GM12878 (cell line): ENCODE measurements around the gene AMPD3. TPM values are rescaled to one million over a fixed set of nuclear protein-coding genes. Genes with fewer than 3 reads are reported as not detected.

Experiments used
- BMI1 ChIP-seq: fragments of 450-650 bp; IDR thresholded peaks from 2 replicates; pipeline ENCODE4 v1.6.1; 2016; ENCODE audit warnings: mild to moderate bottlenecking, moderate library complexity, borderline replicate concordance
- CBX5 ChIP-seq: sonication (generic); IDR thresholded peaks from 2 replicates; pipeline ENCODE4 v1.6.1; 2016; ENCODE audit warnings: low read depth, moderate library complexity, mild to moderate bottlenecking, inconsistent platforms
- CREB1 ChIP-seq: IDR thresholded peaks from 2 replicates; pipeline ENCODE4 v1.6.1; 2012; ENCODE audit warnings: low read depth, mild to moderate bottlenecking, inconsistent platforms
- HDGF ChIP-seq: fragments of 450-650 bp; IDR thresholded peaks from 2 replicates; pipeline ENCODE4 v1.6.1; 2016; ENCODE audit warnings: antibody characterized with exemption
- IRF4 ChIP-seq: IDR thresholded peaks from 2 replicates; pipeline ENCODE4 v1.6.1; 2011; ENCODE audit warnings: low read depth, low read length
- NFYA ChIP-seq: IDR thresholded peaks from 2 replicates; pipeline ENCODE4 v1.6.1; 2011; ENCODE audit warnings: low read depth, mild to moderate bottlenecking, low read length, improper control_type of control experiment, borderline replicate concordance
- POLR2AphosphoS5 ChIP-seq: IDR thresholded peaks from 2 replicates; pipeline ENCODE4 v1.6.1; 2011; ENCODE audit warnings: mild to moderate bottlenecking, low read length, inconsistent platforms
- RAD21 ChIP-seq: IDR thresholded peaks from 2 replicates; pipeline ENCODE4 v1.6.1; 2011; ENCODE audit warnings: mild to moderate bottlenecking, low read depth, low read length, moderate library complexity; ENCODE audit not compliant: insufficient read depth
- RBBP5 ChIP-seq: fragments of 200-600 bp; sonication (generic); conservative IDR thresholded peaks from 2 replicates; pipeline ENCODE4 v1.6.1; 2016
- SPI1 ChIP-seq: IDR thresholded peaks from 2 replicates; pipeline ENCODE4 v1.6.1; 2011; ENCODE audit warnings: low read depth, mild to moderate bottlenecking, low read length, moderate library complexity, borderline replicate concordance; ENCODE audit not compliant: insufficient read depth
- TBL1XR1 ChIP-seq: IDR thresholded peaks from 2 replicates; pipeline ENCODE4 v1.6.1; 2012; ENCODE audit warnings: low read depth, low read length, improper control_type of control experiment
- ZNF622 ChIP-seq: fragments of 450-650 bp; IDR thresholded peaks from 2 replicates; pipeline ENCODE4 v1.6.1; 2017; ENCODE audit warnings: mild to moderate bottlenecking, inconsistent platforms
- polyA plus RNA-seq, 11 experiments: library from polyadenylated mRNA; depleted of rRNA in 4 of 11; unstranded in 6 of 11; stranded (reverse) in 5 of 11; fragments of >200 nt; fragmentation: Nextera tagmentation in 4 of 11; fragmentation: Illumina TruSeq in 1 of 11; extraction: Ambion mirVana in 4 of 11; extraction: Trizol in 1 of 11; gene quantifications; 1 replicate in 1 of 11; 2 replicates in 10 of 11; pipeline versions ENCODE4 v1.2.1 to v1.2.3, GENCODE V29; 2011 to 2016; ENCODE audit warnings: inconsistent platforms in 2 of 11, missing spikeins in 2 of 11, low read depth in 1 of 11
- total RNA-seq, 4 experiments: library from RNA; depleted of rRNA in 3 of 4; stranded (reverse); fragments of >200 nt in 3 of 4; fragmentation: Illumina TruSeq in 1 of 4; extraction: Trizol in 1 of 4; gene quantifications; 2 replicates each; pipeline versions ENCODE4 v1.2.1 to v1.2.3, GENCODE V29; 2013 to 2021
- TF ChIP-seq, protein P1 (sequence below): fragments of 450-650 bp; formaldehyde crosslinking; IDR thresholded peaks from 2 replicates; pipeline ENCODE4 v1.4.0; 2022; ENCODE audit warnings: mild to moderate bottlenecking, moderate library complexity

AMPD3 gene
- total and polyA plus RNA-seq, 10 of the 15 experiments (the other 5 are each of a cell fraction or from before 2014, with no cell fraction given), result 5.6 to 28.6 (median 15.9) TPM

- TF ChIP-seq POLR2AphosphoS5 (peak; percentile 45; the same call in 1 of the 2 replicates), RBBP5 (no peak), CREB1 (no peak), CBX5 (0 out of 2 replicates have a peak, but pooled peaks have one; percentile 30), HDGF (no peak), BMI1 (no peak), IRF4 (peak; percentile 83; the same call in 1 of the 2 replicates), TBL1XR1 (peak; percentile 64; the same call in 1 of the 2 replicates), SPI1 (no peak), ZNF622 (no peak), RAD21 (no peak), NFYA (no peak)
- TF ChIP-seq, protein P1, sequence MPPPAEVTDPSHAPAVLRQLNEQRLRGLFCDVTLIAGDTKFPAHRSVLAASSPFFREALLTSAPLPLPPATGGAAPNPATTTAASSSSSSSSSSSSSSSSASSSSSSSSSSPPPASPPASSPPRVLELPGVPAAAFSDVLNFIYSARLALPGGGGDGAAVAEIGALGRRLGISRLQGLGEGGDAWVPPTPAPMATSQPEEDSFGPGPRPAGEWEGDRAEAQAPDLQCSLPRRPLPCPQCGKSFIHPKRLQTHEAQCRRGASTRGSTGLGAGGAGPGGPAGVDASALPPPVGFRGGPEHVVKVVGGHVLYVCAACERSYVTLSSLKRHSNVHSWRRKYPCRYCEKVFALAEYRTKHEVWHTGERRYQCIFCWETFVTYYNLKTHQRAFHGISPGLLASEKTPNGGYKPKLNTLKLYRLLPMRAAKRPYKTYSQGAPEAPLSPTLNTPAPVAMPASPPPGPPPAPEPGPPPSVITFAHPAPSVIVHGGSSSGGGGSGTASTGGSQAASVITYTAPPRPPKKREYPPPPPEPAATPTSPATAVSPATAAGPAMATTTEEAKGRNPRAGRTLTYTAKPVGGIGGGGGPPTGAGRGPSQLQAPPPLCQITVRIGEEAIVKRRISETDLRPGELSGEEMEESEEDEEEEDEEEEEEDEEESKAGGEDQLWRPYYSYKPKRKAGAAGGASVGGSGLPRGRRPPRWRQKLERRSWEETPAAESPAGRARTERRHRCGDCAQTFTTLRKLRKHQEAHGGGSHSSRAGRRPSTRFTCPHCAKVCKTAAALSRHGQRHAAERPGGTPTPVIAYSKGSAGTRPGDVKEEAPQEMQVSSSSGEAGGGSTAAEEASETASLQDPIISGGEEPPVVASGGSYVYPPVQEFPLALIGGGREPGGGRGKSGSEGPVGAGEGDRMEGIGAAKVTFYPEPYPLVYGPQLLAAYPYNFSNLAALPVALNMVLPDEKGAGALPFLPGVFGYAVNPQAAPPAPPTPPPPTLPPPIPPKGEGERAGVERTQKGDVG (CRISPR knock-in tag), result no peak
- TF ChIP-seq, all 136 proteins: peak for 39
Measured at GRCh38 chr11:10454878-10455631, at the start of gene AMPD3 (continued).
